Smooth muscle cell of the coronary artery (primary cell): ENCODE measurements around the gene AK1. TPM values are rescaled to one million over a fixed set of nuclear protein-coding genes. Genes with fewer than 3 reads are reported as not detected.

ENCODE experiments used
- total RNA-seq: library from RNA; depleted of rRNA; stranded (reverse); fragments of >200 nt; gene quantifications from 2 replicates; pipeline ENCODE4 v1.2.3, GENCODE V29; 2014; ENCODE audit warnings: low replicate concordance

AK1 gene, protein sequence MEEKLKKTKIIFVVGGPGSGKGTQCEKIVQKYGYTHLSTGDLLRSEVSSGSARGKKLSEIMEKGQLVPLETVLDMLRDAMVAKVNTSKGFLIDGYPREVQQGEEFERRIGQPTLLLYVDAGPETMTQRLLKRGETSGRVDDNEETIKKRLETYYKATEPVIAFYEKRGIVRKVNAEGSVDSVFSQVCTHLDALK
- total RNA-seq = 53.7 and 86.7 TPM in 2 replicates

GRCh38 chr9:127877566-127877998, at the start of gene AK1:
Gene AK1 (minus strand): TSS chr9:127877675. CDS start chr9:127874617, 3,058 bp downstream.

DNA sequence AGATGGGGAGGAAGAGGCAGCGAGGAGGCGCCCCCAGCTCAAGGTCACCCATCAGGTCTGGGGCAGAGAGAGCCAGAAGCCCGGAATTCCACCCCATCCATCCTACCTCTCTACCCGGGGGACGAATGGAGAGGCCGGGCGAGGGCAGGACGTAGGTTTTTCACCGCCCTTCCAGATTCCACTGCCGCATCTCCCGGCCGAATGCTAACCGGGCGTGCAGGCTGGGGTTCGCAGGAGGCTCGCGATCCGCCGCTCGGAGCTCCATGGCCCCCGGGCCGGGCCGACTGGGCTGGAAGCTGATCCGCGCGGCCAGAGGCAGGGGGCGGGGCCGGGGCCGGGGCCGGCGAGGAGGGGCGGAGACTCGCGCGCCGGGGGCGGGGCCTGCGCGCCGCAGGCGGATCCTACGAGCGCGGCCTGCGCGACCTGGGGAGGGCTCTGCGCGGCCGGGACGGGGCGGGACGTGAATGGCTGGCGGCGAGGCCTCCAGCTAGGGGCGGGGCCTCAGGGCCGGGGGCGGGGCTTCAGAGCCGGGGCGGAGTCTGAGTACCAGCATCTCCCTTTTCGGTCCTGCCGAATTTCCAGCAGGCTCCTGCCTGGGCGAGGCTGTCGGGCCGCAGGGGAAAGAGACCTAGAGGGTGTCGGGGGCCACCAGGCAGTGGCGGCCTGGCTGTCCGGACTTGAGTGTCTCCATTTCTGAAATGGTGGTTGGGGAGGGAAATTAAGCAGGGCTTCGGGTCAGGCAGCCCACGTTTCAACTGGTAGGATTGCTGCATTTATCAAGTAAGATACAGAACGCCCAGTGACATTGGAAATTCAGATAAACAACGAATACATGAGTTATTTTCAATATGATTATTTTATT, 39.5 kb upstream of the AK1 start, which contains the start of gene ST6GALNAC4:
Gene ST6GALNAC4, minus strand, starts transcription at position 322 of the 862 bp plus-strand sequence. CDS start 622 bp downstream, outside the sequence.

DNA sequence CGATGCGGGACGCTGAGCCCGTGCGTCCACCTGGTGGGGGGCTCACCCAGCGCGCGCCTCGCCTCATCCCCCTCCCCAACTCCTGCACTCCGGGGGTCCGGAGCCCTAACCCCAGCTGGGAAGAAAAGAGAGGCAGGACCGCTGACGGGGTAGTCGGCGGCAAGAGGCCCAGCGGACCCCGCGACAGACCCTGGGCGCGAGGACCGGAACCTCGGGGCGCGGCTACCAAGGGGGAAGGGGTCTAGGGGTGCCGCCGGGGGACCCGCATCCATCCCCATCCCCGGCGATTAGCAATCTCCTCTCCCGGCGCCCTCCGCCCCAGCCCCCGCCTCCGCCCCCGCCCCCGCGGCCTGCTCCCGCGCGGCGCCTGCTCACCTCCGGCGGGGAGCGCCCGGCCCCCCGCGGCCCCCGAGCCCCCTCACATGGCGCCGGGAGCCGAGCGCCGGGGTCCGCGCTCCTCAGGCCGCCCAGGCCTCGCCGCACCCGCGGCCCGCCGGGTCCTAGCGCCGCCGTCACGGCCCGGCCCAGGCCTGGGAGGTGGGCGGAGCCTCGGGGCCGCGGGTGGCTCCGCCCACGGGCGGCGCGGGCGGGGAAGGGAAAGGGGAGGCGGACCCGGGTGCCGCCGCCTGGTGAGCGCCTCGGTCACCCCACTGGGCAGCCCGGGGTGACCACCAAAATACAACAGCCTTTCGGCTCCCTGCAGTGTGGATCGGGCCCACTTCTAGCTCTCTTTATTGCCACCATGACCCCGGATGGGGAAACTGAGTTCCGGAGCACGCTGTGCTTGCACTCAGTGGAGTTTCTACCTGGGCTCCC, 21.9 kb upstream of the AK1 start, which contains the start of gene ST6GALNAC6:
Gene ST6GALNAC6, minus strand, starts transcription at position 476 of the 816 bp plus-strand sequence. CDS start 1,622 bp downstream, outside the sequence.

GRCh38 chr9:127854184-127854806, 23.2 kb downstream of the AK1 start, which contains the start of gene ENG:
Gene ENG (minus strand): TSS chr9:127854658. CDS start chr9:127854355, 303 bp downstream.

Other genes with a start within 250 kb of the AK1 start
- gene CFAP157, start 170.7 kb downstream of the AK1 start, total RNA-seq = under 0.01 TPM in 1 of 2 replicates, not detected in the other
- gene PTRH1, start 162.0 kb downstream of the AK1 start, total RNA-seq = 13.7 and 41.3 TPM in 2 replicates
- under 0.01 TPM in 1 of 2 replicates, not detected in the other for gene TTC16, start 161.6 kb downstream of the AK1 start, total RNA-seq
- 2.0 and 2.8 TPM in 2 replicates for gene TOR2A, start 142.4 kb downstream of the AK1 start, total RNA-seq
- 0.08 and 0.94 TPM in 2 replicates for gene SH2D3C, start 99.0 kb downstream of the AK1 start, total RNA-seq
- 41.5 and 66.2 TPM in 2 replicates for gene CDK9, start 91.6 kb downstream of the AK1 start, total RNA-seq
- gene FPGS, start 74.8 kb downstream of the AK1 start, total RNA-seq = 82.5 and 90.2 TPM in 2 replicates
- gene ENG, start 23.0 kb downstream of the AK1 start, total RNA-seq = 10.4 and 33.5 TPM in 2 replicates
- gene ST6GALNAC6, start 21.9 kb upstream of the AK1 start, total RNA-seq = 32.0 and 79.7 TPM in 2 replicates
- gene ST6GALNAC4, start 39.4 kb upstream of the AK1 start, total RNA-seq = 22.9 and 44.7 TPM in 2 replicates
- gene PIP5KL1, start 53.1 kb upstream of the AK1 start, total RNA-seq = 0.45 and 0.94 TPM in 2 replicates
- gene DPM2, start 60.2 kb upstream of the AK1 start, total RNA-seq = 7.1 and 8.6 TPM in 2 replicates
- gene EEIG1, start 103.3 kb upstream of the AK1 start, total RNA-seq = 4.7 and 5.9 TPM in 2 replicates
- 10.1 and 16.0 TPM in 2 replicates for gene NAIF1, start 189.6 kb upstream of the AK1 start, total RNA-seq
- gene SLC25A25, start 190.6 kb upstream of the AK1 start, total RNA-seq = 19.2 and 19.4 TPM in 2 replicates